GM12801 (cell line): ENCODE results near the gene SUGP2.

Experiments used
- TF ChIP-seq, protein P1 (sequence below): IDR thresholded peaks from one replicate; pipeline ENCODE4 v1.5.1; 2011; ENCODE audit warnings: control low read depth; ENCODE audit not compliant: insufficient read length; ENCODE audit errors: extremely low read depth

Gene SUGP2

DNA sequence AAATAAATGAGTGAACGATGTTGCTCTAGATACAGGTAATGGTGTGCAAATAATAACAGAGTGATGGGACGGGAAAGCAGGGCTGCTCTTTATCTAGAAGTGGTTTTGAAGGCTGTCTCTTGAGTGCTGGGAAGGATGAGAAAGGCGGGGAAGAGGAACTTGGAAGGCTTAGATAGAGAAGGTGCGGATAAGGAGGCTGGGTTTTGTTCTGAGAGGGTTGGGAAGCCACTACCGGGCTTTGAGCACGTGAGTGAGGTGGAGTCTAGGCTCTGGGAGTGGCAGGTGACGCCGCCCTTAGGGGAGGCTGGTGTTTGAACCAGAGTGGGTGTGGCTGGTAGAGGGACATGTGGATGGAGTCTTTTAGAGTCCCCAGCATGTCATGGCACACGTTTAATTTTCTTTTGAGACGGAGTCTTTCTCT, 897 bp upstream of the SUGP2 start:
- TF ChIP-seq, protein P1, sequence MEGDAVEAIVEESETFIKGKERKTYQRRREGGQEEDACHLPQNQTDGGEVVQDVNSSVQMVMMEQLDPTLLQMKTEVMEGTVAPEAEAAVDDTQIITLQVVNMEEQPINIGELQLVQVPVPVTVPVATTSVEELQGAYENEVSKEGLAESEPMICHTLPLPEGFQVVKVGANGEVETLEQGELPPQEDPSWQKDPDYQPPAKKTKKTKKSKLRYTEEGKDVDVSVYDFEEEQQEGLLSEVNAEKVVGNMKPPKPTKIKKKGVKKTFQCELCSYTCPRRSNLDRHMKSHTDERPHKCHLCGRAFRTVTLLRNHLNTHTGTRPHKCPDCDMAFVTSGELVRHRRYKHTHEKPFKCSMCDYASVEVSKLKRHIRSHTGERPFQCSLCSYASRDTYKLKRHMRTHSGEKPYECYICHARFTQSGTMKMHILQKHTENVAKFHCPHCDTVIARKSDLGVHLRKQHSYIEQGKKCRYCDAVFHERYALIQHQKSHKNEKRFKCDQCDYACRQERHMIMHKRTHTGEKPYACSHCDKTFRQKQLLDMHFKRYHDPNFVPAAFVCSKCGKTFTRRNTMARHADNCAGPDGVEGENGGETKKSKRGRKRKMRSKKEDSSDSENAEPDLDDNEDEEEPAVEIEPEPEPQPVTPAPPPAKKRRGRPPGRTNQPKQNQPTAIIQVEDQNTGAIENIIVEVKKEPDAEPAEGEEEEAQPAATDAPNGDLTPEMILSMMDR, result no peak

DNA sequence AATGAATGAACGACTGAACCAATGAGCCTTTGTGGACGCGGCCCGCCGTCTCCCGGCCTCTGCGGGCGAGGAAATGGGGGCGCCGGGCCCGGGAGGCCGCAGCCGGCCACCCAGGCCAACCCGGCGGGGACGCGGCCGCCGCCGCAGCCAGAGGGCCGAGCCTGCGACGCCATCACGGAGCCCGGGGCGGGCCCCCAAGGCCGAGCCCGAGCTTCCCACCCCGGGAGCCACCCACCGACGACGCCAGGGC, 216 bp downstream of the SUGP2 start:
- TF ChIP-seq, protein P1, result no peak

DNA sequence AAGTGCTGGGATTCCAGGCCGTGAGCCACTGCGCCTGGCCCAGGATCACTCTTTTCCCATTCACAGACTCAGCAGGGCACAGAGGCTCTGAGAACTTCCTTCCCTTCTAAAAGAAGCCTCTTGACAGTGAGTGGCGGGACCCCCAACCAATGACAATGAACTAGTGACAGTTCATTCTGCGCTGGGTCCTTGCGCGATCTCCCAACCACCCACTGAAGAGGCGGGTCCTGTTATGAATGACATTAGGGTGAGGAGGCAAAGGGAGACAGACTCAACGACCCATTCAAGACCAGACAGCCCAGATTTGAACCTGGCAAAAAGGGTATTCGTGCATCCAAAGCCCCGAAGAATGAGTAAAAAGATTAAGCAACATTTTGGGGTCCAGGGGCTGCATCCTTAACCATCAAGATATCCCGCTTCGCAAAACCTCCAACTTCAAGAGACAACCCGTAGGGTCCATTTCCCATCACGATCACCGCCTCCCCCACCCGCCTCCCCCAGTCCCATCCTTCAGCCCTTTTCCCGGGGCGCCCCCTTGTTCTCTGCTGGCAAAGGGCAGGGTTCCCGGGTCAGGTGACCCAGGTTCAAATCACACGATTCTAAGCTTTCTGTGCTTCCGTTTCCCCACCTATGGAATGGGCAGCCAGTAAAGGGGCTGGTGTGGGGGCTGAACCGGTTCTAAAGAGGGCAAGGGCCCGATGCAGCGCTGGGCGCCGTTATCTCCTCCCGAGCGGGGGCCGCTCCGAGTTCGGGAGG, 719 bp downstream of the SUGP2 start:
- TF ChIP-seq, protein P1, result no peak

DNA sequence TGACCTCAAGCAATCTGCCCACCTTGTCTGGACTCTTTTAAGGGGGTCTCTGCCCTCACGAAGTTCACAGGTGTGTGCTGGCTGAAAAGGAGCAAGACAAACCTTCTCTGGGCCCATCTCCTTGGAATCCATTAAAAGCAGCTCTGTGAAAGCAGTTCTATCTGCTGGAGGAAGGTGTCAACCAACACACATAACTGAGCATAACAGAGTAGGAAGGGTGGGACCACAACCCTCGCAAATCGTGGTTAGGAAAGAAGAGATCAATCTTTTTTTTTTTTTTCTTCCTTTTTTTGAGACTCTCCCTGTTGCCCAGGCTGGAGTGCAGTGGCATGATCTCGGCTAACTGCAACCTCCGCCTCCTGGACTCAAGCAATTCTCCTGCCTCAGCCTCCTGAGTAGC, 1.4 kb downstream of the SUGP2 start:
- TF ChIP-seq, protein P1, result no peak

DNA sequence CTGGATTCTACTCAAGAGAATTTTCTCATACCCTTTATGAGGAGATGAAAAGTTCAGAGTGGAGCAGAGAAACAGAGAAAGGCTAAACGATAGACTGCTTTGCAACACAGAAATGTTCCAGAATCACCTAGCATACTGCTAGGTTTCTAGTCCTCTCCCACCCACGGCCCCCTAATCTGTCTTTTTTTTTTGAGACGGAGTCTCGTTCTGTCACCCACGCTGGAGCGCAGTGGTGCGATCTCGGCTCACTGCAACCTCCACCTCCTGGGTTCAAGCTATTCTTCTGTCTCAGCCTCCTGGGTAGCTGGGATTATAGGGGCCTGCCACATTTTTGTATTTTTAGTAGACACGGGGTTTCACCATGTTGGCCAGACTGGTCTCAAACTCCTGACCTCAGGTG, 4.8 kb downstream of the SUGP2 start:
- TF ChIP-seq, protein P1, result no peak

DNA sequence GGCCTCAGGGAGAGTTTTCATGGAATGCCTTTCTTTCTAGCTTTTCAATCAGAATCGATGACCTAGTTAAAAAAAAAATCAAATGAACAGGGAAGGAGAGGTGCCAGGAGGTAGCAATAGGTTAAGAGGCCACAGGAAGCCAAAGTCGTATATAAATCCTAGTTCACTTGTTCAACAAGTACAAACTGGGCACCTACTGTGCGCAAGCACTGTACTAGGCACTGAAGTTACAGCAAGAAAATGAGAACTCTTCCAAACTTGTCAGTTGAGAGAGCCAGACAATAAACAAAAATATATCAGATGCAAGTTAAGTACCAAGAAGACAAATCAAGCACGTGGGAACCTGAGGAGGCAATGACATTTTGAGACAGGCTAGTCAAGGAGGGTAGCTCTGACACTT, 6.1 kb downstream of the SUGP2 start:
- TF ChIP-seq, protein P1, result no peak

DNA sequence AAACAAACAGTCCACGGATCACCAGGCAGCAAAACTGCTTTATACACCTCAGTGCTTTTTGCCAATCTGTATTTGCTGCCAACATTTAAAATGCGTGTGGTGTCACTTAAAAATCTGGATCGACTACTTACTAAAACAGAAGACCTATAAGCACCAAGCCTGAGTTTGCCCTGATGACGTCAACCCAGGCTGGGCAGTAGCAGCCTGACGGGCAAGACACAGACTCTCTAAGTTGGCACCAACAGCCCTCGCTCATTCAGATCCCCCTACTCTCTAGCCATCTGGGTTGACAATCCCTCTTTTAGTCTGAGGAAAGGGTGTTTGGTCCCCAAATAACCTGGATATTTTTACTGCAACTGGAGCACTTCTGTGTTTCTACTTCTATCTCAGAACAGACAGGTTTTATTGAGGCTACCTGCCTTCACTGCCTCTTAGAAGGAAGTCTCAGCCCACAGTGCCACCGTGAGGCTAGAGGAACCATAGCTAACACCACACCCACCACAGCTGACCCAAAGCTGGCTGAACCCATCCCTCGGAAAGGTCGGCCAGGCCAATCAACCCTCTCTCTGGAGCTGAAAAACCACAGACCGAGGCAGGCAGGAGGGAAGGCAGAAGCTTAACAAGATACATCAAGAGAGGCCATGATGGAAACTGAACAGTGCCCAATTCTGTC, 6.9 kb downstream of the SUGP2 start:
- TF ChIP-seq, protein P1, result no peak
